ENCODE measurements around the gene BICD2.
A peak's percentile ranks its signal among the peaks of the same experiment; 100 is the strongest.
"Not testable (repeated sequence)": the region's sequence is repeated elsewhere in the genome, so short reads cannot be mapped to it uniquely, and the experiment has no call there.

BICD2 gene

GRCh38 chr9:92764381-92764987 lies at the start of gene BICD2:
BICD2 (minus strand) TSS chr9:92764833; CDS start chr9:92764744, 89 bp downstream.
- no peak for DNase-seq (ENCODE audit: low spot score)

DNA sequence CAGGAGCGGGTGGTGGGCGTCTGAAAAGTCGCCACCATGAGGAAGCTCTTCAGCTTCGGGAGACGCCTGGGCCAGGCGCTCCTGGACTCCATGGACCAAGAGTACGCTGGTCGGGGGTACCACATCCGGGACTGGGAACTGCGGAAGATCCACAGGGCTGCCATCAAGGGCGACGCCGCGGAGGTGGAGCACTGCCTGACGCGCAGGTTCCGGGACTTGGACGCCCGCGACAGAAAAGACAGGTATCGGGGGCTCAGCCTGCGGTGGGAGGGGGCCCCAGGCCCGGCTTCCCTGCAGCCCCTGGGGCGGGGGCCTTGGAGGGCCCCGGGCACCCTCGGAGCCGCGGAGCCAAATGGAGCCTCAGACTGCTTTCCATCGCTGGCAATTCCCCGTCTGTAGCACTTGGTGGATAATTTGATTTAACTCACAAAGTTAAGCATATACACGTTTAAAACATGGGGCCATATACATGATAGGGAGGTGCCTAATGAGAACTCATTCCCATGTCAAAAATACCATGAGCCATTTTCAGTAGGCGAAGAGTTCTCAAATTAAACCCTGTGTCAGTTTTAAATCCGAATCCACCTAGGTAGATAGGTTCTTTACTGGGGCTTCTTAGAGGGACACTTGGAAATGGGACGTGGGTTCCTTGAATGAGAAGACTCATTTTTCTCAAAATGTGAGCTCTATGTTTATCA lies 45.1 kb upstream of the BICD2 start:
- DNase-seq (ENCODE audit: low spot score) = not testable (repeated sequence)

DNA sequence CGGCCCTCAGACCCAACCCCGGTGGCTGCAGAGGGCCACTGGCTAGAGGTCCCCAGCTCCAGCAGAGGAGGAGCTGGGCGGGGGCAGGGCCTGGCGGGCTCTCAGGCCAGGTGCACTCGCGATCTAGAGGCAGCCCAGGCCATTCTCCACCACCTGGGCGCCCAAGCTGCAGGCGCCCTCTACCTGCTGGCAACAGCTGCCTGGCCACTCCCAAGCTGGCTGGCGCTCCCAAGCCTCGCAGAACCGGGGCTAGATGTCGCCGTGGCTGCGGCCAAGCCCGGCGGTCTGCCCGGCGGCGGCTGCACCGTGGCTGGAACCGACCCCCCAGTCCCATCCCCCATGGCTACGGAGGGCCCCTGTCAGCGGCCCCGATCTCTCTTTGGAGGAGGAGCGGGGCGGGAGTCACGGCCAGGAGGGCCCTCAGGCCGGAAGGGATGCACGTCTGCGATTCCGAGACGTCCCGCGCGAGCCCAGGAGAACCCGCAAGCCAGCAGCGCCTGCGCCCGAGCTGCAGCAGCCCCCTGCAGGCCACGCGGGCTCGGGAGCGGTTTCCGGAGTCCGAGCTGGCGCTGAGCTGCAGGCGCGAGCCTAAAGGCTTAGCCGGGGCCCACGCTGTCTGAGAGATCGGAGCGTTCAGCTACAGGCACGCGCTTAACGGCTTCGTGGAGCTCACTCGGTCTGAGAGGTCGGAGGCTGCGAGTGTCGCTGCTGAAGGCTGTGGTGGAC lies 44.3 kb upstream of the BICD2 start:
- peak; percentile 83 for DNase-seq (ENCODE audit: low spot score)

DNA sequence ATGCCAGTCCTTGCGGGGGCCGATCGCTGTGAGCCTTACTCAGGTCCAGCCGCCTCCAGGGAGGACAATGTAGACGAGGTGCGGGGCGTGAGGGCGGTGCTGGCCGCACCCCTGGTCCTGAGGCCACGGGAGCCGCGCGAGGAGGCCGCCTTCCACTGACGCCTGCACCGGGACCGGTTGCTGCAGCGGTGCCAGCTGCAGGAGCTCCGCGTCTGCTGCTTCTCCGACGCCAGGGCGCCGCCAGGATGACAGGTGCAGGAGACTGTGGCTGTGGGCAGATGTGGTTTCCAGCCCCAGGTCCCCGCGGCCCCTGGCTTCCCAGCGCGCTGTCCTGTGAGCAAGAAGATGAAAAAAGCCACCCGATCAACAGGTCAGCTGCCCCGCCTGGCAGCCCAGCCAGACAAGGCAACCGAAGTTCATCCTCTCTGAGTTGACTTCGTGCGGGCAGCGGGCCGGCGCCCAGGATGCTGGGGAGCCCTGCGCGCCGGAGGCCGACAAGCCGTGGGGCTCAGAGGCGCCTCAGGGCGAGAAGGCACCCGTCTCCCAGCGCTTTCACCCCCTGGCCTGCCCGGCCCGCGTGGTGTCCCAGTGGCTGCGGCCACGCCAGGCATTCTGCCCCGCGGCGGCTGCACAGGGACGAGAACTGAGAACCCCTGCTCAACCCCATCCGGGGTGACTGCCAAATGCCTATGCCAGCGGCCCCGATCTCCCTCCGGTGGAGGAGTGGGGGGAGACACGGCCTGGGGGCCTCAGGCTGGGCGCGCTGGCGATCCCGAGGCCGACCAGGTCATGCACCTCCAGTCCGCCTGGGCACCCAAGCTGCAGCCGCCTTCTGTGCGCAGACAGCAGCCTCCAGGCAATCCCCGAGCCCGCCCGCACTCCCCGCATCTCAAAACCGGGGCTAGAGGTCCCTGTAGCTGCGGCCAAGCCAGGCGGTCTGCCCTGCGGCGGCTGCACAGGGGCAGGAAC lies 43.4 kb upstream of the BICD2 start:
- DNase-seq (ENCODE audit: low spot score) = peak; percentile 38

DNA sequence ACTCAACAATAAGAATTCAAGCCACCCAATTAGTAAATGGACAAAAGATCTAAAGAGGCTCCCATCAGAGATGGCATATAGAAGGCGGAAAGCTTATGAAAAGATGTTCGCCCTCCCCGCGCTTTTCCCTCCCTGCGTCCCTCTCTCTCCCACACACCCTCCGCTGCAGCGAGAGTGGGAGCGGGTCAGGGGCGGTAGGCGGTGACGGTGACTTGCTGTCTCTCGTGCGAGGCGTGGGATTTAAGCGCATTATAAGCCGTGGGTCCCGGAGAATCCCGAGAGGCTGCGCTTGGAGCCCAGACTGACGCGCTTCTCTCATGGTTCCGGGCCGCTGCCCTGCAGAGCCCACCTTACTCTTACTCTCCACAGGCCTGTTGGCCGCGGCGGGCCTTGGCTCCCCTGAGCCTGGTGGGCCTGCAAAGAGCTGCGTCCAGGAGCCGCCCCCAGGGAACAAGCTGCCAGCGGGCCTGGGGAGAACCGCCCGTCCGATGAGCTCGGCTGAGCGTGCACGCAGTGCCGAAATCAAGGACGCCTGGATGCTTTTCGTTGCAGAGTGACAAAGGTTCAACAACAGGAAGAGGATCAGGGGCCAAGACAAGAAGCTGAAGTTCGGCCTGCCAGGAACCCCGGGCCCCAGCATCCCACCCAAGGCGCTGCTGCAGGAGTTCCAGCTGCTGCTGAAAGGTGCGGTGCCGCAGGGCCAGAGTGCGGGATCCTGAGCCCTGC lies 42.6 kb upstream of the BICD2 start:
- DNase-seq (ENCODE audit: low spot score) = no peak

DNA sequence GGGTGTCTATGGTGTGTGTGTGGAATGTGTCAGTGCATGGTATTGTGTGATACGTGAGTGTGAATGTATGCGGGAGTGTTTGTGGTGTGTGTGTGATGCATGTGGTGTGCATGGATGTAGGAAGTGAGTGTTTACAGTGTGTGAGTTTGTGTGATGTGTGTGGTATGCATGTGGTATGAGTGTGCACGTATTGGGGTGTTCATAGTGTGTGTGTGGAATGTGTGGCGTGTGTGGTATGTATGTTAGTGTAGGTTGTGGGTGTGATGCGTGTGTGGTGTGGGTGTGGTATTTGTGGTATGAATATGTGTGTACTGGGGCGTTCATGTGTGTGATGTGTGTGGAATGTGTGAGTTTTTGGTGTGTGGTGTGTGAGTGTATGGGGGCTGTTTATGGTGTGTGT lies 40.1 kb upstream of the BICD2 start:
- peak; percentile 3 for DNase-seq (ENCODE audit: low spot score)

DNA sequence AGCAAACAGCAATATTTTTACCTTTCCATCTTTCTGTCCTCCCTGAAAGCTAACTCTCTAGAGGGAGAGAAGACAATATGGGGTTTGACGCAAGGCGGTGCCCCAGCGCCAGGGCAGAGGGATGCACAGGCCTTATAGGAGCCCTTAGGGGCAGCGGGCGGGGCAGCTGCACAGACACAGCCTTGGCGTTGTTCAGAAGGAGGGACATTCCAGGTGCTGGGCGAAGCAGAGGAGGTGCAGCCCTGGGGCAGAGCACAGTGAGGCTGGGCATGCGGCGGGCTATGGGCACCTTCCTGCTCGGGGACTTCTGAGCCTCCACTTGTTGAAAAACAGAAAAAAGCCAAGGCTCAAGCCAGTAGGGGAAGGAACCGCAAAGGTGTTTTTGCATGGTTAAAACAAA lies 33.7 kb upstream of the BICD2 start:
- no peak for DNase-seq (ENCODE audit: low spot score)

DNA sequence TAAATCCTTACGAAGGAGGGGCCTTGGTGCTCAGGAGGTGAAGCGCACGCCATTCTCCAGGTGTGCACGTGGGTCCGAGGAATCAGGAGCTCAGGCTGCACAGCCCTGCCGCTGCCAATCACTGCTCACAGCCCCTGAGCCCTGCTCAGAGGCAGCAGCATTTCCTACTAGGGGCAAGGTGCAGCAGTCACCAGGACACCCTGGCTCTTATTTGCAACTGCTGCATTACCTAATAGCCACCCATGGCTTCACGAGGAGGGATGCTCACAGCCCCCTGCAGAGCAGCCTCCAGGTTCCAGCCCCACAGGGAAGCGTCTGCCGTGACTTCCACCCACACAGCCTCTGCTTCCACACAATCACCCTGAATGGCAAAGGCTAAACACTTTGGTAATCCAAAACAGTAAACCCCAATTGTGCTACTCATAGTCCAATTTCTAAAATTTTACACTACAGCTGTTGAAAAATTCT lies 31.7 kb upstream of the BICD2 start:
- DNase-seq (ENCODE audit: low spot score) = not testable (repeated sequence)

GRCh38 chr9:92795598-92796336 lies 31.1 kb upstream of the BICD2 start:
- DNase-seq (ENCODE audit: low spot score) = no peak

DNA sequence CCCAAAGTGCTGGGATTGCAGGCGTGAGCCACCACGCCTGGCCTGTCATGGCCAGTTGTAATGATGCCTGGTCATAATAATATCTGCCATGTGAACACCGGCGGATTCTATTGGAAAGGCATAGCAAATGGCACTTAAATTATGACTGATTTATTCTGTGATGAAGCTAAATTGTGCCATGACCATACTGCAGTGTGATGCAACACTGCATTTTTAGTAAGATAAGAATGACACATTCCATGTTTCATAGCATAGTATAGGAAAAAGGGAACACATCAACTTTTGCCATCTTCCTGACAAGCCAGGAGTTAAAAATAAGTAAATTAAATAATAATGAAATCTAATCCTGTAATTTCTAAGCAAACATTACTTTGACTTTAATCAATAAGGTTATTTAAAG lies 30.4 kb upstream of the BICD2 start:
- DNase-seq (ENCODE audit: low spot score) = no peak

DNA sequence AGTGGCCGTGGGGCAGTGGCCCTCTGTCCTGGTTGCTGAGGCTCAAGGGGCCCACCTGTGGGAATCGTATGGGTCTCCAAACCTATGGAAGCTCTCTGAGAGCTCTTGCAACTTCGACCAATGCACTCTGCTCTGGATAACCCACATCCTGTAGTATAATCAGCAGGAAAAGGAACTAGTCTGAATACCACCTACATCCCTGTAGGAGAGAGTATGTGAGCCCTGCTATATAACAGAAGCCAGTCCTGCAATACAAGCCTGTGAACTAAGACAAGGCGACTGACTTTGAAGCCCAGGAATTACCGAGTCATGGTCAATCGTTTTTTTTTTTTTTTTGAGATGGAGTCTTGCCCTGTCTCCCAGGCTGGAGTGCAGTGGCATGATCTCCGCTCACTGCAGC lies 29.8 kb upstream of the BICD2 start:
- no peak for DNase-seq (ENCODE audit: low spot score)

- peak; percentile 73 for DNase-seq (ENCODE audit: low spot score)
These were observed 26.2 kb upstream of the BICD2 start for GRCh38 chr9:92790542-92791527.

DNA sequence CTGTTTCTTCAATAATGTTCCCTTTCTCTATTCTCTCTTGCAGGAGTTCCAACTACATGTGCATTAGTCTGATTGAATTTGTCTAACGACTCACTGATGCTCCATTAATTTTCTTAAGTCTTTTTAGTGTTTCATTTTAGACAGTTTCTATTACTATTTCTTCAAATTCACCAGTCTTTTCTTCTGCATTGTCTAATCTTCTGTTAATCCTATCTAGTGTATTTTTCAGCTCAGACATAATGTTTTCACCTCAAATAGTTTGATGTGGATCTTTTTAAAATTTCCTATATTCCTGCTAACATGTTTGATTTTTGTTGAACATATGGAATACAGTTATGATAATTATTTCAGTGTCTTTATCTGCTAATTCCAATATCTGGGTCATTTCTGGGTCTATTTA lies 21.7 kb upstream of the BICD2 start:
- no peak for DNase-seq (ENCODE audit: low spot score)

- peak; percentile 40 for DNase-seq (ENCODE audit: low spot score)
These were observed 17.3 kb upstream of the BICD2 start for GRCh38 chr9:92781899-92782298.

- DNase-seq (ENCODE audit: low spot score) = no peak
These were observed 15.6 kb upstream of the BICD2 start for GRCh38 chr9:92780206-92780605.

DNA sequence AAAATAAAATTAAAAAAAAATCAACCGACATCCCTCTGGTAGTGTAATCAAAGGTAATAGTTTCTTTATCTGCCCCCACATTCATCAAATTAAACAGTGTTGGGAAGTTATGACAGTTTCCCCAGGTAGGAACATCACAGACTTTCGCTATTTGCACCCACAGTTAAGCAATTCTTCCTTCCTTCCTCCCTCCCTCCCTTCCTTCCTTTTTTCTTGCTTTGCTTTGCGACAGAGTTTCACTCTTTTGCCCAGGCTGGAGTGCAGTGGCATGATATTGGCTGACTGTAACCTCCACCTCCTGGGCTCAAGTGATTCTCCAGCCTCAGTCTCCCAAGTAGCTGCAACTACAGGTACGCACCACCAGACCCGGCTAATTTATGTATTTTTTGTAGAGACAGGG lies 10.8 kb upstream of the BICD2 start:
- no peak for DNase-seq (ENCODE audit: low spot score)

DNA sequence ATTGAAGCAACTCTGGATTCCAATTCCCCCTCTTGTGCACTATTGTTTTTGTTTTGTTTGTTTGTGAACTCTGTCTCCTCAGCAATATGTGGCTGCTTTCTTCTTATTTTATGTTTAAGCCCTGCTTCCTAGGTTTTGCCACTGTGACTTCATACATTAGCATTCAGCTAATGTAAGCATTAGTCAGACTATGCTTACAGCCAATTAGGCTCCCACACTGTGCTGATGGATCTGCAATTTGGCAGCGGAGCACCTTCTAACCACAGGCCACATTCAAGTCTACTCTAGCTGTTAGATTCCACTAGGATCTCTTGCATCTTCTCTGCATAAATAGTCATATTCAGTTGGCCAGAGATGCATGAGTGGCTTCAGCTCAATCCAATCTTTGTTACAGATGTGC lies 9.6 kb upstream of the BICD2 start:
- peak; percentile 21 for DNase-seq (ENCODE audit: low spot score)

DNA sequence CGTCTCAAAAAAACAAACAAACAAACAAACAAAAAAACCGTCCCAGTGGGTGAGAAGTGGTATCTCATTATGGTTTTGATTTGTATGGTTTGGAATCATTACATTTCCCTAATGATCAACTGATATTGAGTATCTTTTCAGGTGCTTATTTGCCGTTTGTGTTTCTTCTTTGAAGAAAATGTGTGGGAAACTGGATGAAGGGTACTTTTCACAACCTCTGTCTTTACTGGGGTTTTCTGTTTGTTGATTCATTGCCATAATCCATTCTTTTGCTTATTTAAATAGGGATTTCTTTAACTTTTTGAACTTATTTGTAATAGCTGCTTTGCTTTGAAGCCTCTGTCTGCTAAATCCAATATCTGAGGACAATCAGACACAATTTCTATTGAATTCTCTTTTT lies 9.2 kb upstream of the BICD2 start:
- no peak for DNase-seq (ENCODE audit: low spot score)

DNA sequence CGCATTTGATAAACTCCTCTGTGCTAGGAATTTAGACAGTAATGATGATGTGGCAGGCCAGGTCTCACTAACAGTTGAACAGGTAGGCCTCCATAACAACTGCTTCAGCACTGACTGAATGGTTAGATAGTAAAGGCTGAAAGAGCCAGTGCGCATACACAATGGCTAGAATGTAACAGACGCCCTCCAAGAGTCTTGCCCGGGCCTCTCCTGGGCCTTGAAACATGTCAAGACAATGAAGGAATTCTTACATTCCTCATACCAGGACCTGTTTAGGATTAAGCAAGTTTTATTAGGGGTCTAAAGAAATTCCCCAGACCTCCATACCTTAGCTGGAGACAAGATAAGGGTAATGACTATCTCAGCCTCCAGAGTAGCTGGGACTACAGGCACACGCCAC lies 6.7 kb upstream of the BICD2 start:
- no peak for DNase-seq (ENCODE audit: low spot score)

Measured in SW480 (cell line).